Right ventricle myocardium inferior (tissue), 1 donor: Measurements from ENCODE around the gene CAMTA1. TPM values are rescaled to one million over a fixed set of nuclear protein-coding genes. Genes with fewer than 3 reads are reported as not detected.

Source experiments
- ATAC-seq: fragments of 200-7000 bp; cut with Tn5 transposase; one replicate; pipeline ENCODE4 v1.9.1; 2020; ENCODE audit warnings: mild to moderate bottlenecking, moderate library complexity
- DNase-seq: peaks from one replicate; pipeline ENCODE4 v3.0.0; 2021; ENCODE audit errors: missing footprints
- intact Hi-C: fragments of 100-400 bp; cut with DNase I; formaldehyde crosslinking; loops from one replicate; pipeline ENCODE4 v1.11.0; 2022
- total RNA-seq: library from RNA; stranded (reverse); fragmentation: NEBNext Ultra II Directional; extraction: Animal tissue kit (Norgen Biotek cat#: 25700); gene quantifications from one replicate; pipeline ENCODE4 v1.2.1, GENCODE V29; 2021
- donor health status: DM: no; HTN: yes; CAD: no; lungs with severe emphysema.

Gene CAMTA1
- total RNA-seq, 1 donor from 2014 or later: 159 TPM

DNA sequence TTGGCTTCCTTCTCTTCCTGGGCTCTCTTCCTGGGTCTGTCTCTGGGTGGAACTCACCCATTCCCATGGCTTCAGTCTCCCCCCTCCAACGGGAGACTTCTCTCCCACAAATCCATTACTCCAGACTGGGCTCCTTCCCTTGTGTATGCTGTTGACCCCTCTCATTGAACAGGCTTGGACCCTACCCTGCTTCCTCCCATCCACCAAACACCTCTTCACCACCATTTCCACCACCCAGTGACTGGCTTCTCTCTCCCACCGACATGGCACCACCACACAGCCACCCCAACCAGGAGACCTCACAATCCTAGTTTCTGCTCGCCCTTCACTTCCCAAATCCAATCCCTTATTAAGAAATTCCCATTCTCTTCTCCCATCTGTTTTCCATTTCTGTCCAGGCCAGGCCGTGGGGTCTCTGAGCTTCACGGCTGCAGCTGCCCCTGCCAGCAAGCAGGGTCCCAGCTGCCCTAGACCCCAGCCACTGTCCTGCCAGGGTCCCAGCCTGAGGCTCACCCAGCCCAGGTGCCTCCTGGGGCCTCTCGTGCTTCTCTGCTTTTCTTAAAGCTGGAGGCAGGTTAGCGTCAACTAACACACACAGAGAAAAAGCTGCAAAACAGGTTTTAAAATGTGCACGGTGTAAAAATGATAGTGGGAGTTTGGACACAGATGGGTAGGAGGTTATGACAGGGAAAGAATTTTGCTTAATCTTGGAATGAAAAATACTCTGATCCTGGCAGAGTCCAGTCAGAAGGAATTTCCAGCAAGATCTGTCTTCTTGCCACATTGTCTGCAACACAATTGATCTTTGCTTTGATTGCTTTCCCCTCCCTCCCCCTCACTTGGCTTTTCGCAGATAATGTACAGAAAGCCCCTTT lies 602.0 kb downstream of the CAMTA1 start:
- ATAC-seq (no peak), DNase-seq (no peak)
- intact Hi-C loops: no loop called here

DNA sequence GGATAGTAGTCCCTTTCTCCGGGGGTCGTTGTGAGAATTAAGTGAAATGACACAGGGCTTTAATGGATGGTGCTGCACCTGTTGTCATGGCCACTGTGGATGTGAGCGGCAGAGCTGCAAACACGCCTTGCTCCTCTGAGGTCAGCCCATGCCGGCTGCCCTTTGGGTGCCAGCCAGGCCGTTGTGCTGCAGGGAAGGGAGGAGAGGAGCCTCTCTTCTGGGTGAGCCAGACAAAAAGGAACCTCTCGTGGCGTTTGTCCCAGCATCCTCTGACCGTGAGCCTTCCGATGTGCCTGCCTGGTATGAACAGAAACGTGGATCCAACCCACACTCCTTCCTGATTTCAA lies 602.9 kb downstream of the CAMTA1 start:
- no peak for DNase-seq
- ATAC-seq: peak; percentile 18
- intact Hi-C loops: no loop called here

DNA sequence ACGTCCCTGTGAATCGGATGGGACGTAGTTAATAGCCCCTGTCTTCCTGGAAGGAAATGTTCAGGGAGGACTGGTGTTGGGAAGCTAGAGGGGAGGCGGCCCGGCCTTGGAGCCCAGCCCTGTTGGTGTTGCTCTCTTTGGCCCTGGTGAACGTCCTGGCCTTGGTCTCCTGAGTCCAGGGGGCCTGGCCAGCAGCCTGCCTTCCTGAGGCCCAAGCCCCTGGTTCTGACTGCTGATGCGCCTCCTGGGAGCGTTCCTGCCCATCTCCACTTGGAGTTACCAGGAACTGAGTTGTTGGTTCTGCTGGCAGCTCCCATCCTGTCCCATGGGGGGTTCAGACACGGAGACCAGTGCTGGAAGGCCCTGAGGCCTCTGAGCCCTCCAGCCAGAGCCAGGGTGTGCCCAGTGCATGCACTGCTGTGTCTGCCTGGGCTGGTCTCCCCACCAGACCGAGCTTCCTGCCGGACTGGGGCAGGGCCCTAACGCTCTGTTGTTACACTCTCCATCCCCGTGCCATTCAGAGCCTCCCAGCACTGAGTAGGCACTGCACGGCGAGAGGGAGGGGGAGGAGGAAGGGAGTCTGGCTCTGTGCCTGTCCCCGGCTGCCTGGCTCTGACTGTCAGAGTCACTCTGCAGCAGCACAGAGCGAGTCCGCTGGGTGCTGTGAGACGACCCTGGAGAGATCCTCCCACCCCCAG lies 603.4 kb downstream of the CAMTA1 start:
- DNase-seq (no peak), ATAC-seq (peak; percentile 83)
- intact Hi-C loops: no loop called here

DNA sequence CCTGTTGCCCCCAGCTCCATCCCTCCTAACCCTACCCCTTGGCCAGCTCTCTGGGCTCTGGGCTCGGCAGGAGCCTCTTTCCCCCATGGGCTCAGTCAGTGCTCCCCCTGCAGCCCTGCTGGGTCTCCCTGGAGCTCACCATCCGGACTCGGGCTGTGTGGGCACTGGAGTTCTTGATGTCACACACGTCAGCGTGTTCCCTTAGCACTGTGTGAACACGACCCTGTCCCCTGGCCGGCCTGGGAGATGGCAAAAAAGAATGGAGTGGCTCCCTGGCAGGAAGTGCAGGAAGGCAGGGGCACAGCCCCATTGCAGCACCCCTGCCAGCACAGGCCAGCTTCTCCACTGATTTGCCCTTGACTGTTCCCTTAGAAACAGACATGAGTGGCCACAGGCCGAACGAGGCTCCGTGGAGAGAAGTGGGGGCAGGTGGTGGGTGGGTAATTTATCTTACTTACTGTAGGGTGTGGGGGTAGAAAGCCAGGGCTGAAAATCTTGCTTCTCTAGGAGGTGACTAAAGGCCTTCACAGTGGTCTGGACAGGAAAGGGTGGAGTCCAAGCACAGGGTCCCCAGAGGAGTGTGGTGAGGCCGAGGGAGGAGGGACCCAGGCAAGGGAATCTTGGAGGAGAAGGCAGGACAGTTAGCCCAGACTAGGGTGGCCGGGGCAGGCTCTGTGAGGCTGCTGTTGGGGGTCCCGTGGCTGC lies 604.1 kb downstream of the CAMTA1 start:
- no peak for DNase-seq
- intact Hi-C loops: no loop called here
- peak; percentile 57 for ATAC-seq

- no peak for ATAC-seq
- no peak for DNase-seq
- intact Hi-C loops: no loop called here
Observed at GRCh38 chr1:7389906-7390603, 604.8 kb downstream of the CAMTA1 start.

- ATAC-seq (no peak), DNase-seq (no peak)
- intact Hi-C loops: no loop called here
Observed at GRCh38 chr1:7390604-7391000, 605.3 kb downstream of the CAMTA1 start.

DNA sequence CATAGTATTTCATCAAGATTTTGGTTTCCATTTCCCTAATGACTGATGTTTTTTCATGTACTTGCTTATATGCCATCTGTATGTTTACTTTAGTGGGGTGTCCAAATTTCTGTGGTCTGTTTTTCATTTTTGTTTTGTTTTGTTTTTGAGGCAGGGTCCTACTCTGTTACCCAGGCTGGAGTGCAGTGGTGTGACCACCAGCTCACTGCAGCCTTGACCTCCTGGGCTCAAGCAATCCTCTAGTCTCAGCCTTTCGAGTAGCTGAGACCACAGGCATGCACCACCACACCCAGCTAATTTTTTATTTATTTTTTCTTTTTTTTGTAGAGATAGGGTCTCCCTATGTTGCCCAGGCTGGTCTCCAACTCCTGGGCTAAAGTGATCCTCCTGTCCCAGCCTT lies 607.9 kb downstream of the CAMTA1 start:
- intact Hi-C loops: no loop called here
- no peak for ATAC-seq
- DNase-seq: no peak

- intact Hi-C loops: no loop called here
- ATAC-seq (no peak), DNase-seq (no peak)
Observed at GRCh38 chr1:7395251-7395650, 610.0 kb downstream of the CAMTA1 start.

GRCh38 chr1:7398982-7399381 lies 613.7 kb downstream of the CAMTA1 start:
- intact Hi-C loops: no loop called here
- ATAC-seq (no peak), DNase-seq (no peak)

- intact Hi-C loops: no loop called here
- ATAC-seq (no peak), DNase-seq (no peak)
Observed at GRCh38 chr1:7399514-7400125, 614.4 kb downstream of the CAMTA1 start.

DNA sequence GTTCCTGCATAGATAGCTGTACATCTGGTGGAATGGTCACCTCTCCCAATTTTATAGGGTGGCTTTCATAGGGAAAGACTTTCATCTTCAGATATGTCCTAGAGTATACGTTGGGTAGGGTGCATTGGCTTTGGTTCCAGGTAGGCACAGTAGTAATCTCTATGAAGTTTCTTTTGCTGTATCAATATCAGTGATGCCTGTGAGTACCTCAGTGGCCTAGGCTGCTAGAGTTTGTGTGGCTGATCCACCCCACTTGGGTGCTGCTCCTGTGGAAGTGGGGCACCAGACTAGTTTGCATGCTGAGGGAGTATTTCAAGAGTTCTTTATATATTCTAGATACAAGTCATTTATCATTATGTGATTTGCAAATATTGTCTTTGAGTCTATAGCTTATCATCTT lies 615.3 kb downstream of the CAMTA1 start:
- ATAC-seq (no peak), DNase-seq (no peak)
- intact Hi-C loops: no loop called here

DNA sequence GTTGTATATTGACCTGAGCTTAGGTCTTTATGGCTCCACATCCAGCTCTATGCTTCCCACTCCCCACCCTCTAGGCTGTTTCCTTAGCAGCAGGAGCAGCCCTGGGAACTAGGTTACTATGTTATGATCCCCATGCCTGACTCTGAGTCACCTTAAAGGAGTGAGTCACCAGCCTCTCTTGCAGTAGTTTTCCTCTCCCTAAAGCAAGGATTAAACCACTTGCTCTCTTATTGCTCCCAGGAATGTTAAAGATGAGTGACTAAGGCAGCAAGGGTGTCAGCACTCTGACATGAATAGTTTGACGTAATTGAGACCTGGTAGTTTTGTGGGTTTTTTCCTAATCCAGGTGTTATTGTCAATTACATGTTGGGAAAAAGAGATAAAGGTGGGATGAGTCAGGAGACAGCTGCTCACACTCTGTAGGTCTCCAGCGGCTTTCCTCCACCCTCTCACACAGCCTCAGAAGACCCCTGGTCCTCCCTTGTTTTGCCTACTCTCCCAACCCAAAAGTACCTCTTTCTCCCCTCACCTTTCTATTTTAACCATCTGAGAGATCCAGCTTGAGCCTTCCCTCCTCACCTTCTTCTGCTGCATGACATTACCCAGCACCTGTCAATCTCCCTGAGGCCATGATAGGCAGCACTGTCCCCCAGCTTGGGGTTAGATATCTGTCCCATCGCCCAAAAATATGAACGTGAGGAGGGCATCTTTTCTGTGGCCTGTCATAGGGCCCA lies 616.7 kb downstream of the CAMTA1 start:
- intact Hi-C loops: no loop called here
- DNase-seq (no peak), ATAC-seq (no peak)

- no peak for ATAC-seq
- intact Hi-C loops: no loop called here
- no peak for DNase-seq
Observed at GRCh38 chr1:7402548-7402850, 617.2 kb downstream of the CAMTA1 start.

- intact Hi-C loops: no loop called here
- no peak for ATAC-seq
- no peak for DNase-seq
Observed at GRCh38 chr1:7403265-7404045, 618.2 kb downstream of the CAMTA1 start.

DNA sequence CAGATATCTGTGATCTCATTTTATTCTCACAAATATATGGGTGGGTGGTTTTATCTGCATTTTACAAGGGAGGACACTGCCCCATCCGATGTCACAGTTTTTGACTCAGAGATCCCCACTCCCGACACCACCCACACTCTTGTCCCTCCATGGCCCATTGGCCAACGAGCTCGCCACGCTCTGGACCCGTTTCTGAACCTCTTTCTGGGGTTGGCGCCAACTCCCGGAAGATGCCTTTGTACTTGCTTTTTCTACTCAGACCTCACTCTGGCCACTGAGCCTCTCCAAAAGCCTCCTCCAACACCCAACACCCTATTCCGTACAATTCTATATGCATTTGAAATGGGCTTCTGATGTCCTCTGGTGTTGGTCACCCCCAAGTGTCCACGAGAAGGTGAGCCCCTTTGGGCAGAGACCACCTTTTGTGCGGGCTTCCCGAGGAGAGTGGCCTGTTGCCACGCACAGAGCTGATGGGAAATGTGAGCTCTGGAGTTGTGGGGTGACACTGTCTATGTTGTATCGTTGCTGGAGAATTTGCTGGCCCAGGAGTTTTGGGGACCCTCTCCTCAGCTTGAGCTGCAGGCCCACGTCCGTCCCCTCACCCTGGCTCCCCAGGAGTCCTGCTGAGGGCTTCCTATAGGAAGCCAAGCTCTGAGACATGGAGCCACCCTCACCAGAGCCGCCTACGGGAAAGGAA lies 618.9 kb downstream of the CAMTA1 start:
- DNase-seq (no peak), ATAC-seq (no peak)
- intact Hi-C loops: no loop called here

DNA sequence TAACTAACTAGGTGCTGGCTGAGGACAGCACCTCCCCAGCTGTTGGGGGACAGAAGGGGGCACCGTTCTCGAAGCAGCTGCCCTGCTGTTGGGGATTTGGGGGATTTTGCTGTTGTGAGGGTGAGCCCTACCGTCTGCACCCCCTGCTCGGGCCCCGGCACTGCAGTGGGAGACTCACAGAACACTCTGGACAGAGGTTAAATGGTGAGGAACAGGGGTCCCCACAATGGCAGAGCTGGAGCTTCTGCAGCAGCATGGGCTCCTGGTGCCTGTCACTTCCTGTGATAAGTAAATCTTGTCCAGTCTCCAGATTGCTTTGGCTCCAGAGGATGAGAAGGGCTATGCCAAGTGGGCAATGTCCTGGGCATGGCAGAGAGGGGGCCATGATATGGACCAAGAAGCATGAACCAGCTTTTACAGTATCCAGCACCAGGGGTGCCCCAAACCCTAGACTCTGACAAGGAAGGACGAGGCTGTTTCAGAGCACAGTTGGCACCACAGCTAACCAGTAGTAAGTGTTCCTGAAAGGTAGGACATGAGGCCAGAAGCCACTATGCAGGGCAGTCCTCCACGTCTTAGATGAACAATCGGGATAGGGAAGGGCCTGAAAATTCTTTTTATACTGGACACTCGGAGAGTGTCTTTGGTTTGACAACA lies 620.7 kb downstream of the CAMTA1 start:
- DNase-seq (no peak), ATAC-seq (no peak)
- intact Hi-C loops: no loop called here
